Kidney epithelial cell (primary cell): Measurements from ENCODE around the gene HOXA13. TPM values are rescaled to one million over a fixed set of nuclear protein-coding genes. Genes with fewer than 3 reads are reported as not detected.

Experiments used
- DNase-seq: peaks from one replicate; pipeline ENCODE4 v3.0.0-alpha.2; 2010; ENCODE audit warnings: low read depth
- H3K27me3 ChIP-seq: 2 replicates; pipeline ENCODE4 v1.6.0; 2011; ENCODE audit warnings: low read length; ENCODE audit not compliant: control insufficient read depth, insufficient read depth
- H3K36me3 ChIP-seq: 2 replicates; pipeline ENCODE4 v1.5.1; 2011; ENCODE audit warnings: low read length; ENCODE audit not compliant: control insufficient read depth, insufficient read depth
- H3K4me3 ChIP-seq: 2 replicates; pipeline ENCODE4 v1.5.1; 2011; ENCODE audit warnings: low read depth, mild to moderate bottlenecking, control low read depth, low read length
- total RNA-seq: library from RNA; depleted of rRNA; stranded (reverse); fragments of >200 nt; gene quantifications from 2 replicates; pipeline ENCODE4 v1.2.3, GENCODE V29; 2015
- TF ChIP-seq, protein P1 (sequence below): IDR thresholded peaks from 2 replicates; pipeline ENCODE4 v1.5.1; 2011; ENCODE audit warnings: mild to moderate bottlenecking, moderate library complexity, low read length, control low read depth, inconsistent platforms; ENCODE audit not compliant: insufficient read depth, poor library complexity, severe bottlenecking

The HOXA13 gene
- total RNA-seq, 1 donor from 2014 or later, result not detected

DNA sequence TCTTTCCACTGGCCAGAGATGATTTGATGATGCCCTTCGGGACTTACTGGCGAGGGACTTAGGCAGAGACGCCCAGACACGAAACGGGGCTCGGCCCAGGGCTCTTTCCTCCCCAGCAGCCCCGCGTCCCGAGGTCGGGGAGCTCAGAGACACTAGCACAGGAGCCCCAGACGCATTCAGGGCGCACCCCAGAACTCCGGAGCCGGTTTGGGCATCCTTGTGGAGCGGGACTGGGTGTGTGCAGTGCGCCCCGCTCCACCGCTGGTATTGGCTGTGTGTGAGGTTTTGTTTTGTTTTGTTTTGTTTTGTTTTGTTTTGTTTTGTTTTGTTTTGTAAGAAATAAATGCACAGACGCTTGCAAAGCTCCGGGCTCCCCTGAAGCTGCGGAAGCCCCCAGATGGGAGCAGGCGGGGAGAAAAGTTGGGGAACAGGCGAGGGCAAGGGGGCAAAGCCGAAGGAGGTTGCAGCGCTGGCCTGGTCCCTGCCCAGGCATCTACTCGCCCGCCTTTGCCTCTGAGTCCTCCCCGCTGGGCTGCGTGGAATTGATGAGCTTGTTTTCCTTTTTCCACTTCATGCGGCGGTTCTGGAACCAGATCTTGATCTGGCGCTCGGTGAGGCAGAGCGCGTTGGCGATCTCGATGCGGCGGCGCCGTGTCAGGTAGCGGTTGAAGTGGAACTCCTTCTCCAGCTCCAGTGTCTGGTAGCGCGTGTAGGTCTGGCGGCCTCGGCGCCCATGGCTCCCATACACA is 54.6 kb downstream of the HOXA13 start:
- peaks cover 3% of the 10 kb centered on the region for H3K36me3 ChIP-seq
- H3K4me3 ChIP-seq, result peak overlapping the region; percentile 21
- no peak for DNase-seq
- TF ChIP-seq, protein P1, sequence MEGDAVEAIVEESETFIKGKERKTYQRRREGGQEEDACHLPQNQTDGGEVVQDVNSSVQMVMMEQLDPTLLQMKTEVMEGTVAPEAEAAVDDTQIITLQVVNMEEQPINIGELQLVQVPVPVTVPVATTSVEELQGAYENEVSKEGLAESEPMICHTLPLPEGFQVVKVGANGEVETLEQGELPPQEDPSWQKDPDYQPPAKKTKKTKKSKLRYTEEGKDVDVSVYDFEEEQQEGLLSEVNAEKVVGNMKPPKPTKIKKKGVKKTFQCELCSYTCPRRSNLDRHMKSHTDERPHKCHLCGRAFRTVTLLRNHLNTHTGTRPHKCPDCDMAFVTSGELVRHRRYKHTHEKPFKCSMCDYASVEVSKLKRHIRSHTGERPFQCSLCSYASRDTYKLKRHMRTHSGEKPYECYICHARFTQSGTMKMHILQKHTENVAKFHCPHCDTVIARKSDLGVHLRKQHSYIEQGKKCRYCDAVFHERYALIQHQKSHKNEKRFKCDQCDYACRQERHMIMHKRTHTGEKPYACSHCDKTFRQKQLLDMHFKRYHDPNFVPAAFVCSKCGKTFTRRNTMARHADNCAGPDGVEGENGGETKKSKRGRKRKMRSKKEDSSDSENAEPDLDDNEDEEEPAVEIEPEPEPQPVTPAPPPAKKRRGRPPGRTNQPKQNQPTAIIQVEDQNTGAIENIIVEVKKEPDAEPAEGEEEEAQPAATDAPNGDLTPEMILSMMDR, result no peak
- H3K27me3 ChIP-seq, result peaks cover 2% of the 10 kb centered on the region

- DNase-seq, result no peak
- H3K27me3 ChIP-seq, result peaks cover 2% of the 10 kb centered on the region
- H3K36me3 ChIP-seq, result peaks cover 3% of the 10 kb centered on the region
- TF ChIP-seq, protein P1, result no peak
- peak overlapping the region; percentile 21 for H3K4me3 ChIP-seq
Observed at GRCh38 chr7:27144781-27145164, 55.1 kb downstream of the HOXA13 start.

Other genes starting within 250 kb of the HOXA13 start
- gene HOXA1, start 104.1 kb downstream of the HOXA13 start, total RNA-seq, result 2.8 and 4.3 TPM in 2 replicates
- 0.34 and 1.1 TPM in 2 replicates for gene HOXA2, start 97.4 kb downstream of the HOXA13 start, total RNA-seq
- gene HOXA4, start 69.3 kb downstream of the HOXA13 start, total RNA-seq, result 4.5 and 7.4 TPM in 2 replicates
- 18.8 and 19.1 TPM in 2 replicates for gene HOXA5, start 56.4 kb downstream of the HOXA13 start, total RNA-seq
- gene HOXA6, start 52.3 kb downstream of the HOXA13 start, total RNA-seq, result 4.8 and 10.5 TPM in 2 replicates
- 17.3 and 26.4 TPM in 2 replicates for gene HOXA3, start 47.5 kb downstream of the HOXA13 start, total RNA-seq
- gene HOXA7, start 43.4 kb downstream of the HOXA13 start, total RNA-seq, result 28.8 and 34.2 TPM in 2 replicates
- gene HOXA9, start 34.6 kb downstream of the HOXA13 start, total RNA-seq, result 46.5 and 53.7 TPM in 2 replicates
- gene HOXA10, start 25.8 kb downstream of the HOXA13 start, total RNA-seq, result 29.1 and 30.9 TPM in 2 replicates
- 11.4 and 17.3 TPM in 2 replicates for gene HOXA11, start 14.9 kb downstream of the HOXA13 start, total RNA-seq
- gene EVX1, start 42.7 kb upstream of the HOXA13 start, total RNA-seq, result not detected in 2 replicates